Measurements from ENCODE around the gene JAG2.

The JAG2 gene

DNA sequence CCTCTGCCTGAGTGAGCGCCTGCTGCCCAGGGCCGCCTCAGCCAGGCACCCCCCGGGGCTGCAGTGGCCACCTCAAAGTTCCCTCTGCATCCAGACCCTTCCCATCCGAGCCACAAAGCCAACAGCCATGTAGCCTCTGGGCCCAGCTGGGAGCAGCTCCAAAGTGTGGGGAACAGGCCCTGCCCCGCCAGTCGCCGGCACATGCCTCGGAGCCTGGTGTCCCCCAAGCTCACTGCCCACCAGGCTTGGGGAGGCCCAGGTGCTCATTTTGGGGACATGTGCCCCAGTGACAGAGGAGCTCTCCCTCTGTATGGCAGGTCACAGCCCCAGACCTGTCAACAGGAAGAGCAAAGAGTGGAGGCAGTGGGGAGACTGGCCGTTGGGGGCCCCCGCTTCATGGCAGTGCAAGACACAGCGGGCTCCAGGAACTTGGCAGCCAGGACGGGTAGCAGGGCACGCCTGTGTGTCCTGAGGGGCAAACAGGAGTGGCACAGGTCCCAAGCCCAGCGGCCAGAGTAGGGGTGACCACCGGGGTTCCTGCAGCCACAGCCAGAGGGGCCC is 29.9 kb downstream of the JAG2 start:
- DNase-seq (ENCODE audit: low spot score) = no peak

DNA sequence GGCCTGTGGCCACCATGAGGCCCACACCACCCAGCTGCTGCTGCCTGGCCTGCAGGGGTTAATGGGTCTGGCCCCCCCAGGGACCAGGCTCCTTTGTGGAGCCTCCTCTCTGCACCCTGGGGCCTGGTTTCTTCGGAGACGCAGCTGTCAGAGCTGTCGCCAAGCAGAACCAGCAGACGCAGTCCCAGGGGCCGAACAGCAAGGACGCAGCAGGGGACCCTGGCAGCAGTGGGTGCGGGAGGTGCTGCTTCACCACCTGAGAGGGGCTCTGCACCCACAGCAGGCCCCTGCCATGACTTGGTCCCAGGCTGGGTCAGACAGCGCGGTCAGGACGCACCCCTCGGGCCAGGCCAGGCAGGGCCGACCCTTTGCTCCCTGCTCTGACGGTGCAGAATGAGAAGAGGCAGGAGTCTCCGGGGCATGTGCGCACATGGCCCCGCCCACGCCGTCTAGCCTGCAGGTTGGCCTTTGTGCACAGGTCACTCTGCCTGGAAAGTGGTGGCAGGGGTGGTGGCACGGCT is 30.5 kb downstream of the JAG2 start:
- DNase-seq (ENCODE audit: low spot score) = no peak

DNA sequence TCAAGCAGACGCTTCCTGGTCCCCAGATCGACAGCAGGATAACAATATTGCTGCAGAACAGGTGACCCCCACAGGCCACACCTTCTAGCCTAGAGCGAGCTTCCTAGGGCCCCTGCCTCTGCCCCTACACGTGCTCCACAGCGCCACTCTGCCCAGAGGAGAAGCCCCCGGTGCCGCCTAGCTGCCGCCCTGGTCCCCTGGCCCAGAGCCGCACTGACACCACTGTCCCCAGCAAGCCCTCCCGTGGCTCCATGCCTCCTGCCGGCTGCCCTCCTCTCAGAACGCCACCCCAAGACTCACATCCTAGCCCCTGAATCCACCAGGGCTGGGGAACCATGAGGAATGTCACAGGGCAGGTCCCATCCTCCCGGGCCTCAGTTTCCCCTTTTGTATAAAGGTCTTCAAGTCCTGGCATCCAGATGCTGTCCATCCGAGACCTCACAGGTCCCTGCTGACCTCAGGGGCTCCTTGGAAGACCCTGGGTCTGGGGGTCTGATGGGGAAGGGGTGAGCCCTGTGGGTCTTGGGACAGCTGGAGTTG is 31.0 kb downstream of the JAG2 start:
- DNase-seq (ENCODE audit: low spot score) = no peak

DNA sequence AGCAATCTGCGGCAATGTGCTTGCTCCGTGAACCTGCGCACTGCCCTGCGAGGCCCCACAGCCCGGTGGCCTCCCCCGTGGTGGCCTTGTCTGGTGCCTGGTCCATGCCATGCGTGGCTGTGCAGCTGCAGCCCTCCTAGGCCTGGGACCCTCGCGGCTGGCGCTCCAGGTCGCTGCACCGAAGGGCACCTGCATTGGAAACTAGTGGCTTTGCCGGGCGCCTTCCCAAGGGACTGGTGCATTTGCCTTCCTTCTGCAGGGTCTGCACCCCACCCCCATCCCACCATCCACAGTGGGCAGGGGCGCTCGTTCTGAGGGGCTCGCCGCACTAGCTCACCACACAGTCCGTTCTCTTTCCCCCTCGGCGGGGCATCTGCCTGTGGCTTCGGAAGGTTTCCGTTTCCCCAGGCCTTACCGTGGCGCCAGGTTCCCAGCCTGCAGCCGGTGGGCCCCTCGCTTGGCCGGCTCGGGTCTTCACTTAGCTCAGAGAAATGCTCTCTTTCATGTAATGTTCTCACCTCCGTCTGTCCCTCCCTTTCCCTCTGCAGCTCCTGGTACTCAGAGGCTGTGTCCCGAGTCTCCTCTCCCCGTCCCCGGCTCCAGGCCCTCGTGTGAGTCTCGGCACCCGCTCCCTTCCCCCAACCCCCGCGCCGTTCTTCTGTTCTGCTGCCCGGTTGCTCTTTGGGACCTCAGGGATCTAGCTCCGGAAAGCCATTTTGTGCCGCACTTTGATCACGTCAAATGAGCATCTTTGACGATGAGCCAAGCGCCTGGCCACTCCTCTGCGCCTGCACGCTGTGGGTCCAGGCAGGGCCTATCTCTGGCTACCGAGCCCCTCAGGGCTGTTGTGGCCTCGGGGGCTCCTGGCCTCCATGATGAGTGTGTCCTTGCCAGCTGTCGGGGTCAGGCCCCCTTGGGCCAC is 31.9 kb downstream of the JAG2 start:
- DNase-seq (ENCODE audit: low spot score) = no peak

DNA sequence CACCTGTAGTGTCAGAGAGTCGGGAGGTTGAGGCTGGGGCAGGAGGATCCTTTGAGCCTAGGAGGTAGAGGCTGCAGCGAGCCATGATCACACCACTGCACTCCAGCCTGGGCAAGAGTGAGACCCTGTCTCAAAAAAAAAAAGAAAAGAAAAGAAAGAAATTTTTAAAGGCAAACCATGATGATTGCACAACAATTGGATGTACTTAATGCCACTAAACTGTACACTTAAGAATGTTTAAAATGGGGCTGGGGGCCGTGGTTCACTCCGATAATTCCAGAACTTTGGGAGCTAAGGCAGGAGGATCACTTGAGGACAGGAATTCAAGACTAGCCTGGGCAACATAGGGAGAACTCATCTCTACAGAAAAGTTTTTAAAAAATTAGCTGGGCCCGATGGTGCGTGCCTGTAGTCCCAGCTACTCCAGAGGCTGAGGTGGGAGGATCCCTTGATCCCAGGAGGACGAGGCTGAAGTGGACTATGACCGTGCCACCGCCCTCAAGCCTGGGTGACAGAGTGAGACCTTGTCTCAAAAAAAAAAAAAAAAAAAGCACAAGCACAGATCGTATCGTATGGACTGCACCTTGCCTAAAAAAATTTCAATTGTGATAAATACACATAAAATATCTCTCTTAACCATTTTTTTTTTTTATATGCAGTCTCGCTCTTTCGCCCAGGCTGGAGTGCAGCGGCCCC is 32.7 kb downstream of the JAG2 start:
- no peak for DNase-seq (ENCODE audit: low spot score)

DNA sequence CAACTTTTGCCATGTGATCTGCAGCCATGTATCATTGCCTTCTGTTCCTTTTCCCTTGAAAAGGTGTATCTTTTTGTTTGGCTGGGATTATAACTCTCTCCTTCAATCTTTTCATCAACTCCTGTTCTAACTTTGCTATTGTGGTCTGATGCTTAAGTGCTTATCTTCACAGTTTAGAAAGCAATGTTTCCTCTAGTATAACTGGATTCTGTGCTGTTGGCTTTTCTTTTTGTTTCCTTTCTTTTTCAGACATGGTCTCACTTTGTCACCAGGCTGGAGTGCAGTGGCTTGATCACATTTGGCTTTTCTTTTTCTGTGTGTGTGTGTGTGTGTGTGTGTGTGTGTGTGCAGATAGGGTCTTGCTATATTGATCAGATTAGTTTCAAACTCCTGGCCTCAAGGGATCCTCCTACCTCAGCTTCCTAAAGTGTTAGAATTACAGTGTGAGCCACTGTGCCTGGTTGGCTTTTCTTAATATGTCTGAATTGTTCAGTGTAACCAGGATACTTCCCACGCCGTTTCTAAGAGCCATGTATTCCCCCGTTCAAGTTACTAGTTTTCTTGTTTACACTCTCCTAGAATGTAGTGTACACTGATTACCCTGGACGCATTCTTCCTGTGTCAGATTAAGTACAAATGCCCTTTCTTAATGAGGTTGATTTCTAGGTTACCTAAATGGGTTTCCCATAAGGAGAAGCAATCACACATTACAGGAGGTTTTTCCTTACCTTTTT is 35.5 kb downstream of the JAG2 start:
- no peak for DNase-seq (ENCODE audit: low spot score)

DNA sequence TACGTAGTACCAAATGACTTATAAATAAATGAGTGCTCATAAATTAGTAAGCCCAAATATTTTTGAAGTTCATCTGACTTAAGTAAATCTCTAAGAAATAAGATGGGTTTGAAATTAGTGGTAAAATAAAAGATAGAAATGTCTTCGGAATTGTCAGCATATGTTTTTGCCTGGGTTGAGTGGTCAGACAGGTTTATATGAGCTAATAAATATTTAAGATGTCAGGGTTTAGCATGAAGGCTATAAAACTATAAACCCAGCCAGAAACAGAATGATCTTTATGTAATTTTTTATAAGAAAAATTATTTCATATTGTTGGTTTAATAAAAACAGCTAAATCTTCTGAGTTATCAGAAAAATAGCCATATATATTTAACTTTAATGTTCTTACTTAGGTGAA is 37.3 kb downstream of the JAG2 start:
- DNase-seq (ENCODE audit: low spot score) = no peak

DNA sequence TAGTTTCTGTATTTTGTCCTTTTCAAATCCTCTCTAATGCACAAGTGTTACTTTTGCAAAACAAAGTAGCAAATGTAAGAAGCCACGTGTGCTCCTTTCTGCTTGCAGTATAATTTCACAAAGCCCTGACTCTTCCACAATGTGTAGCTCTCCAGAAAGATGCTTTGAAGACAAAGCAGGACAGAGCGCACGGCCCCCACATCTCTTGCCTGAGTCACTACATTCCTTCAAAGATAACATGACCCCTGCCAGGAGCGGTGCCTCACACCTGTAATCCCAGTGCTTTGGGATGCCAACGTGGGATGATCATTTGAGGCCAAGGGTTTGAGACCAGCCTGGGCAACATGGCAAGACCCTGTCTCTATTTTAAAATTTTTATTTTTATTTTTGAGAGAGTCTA is 40.5 kb downstream of the JAG2 start:
- DNase-seq (ENCODE audit: low spot score) = no peak

DNA sequence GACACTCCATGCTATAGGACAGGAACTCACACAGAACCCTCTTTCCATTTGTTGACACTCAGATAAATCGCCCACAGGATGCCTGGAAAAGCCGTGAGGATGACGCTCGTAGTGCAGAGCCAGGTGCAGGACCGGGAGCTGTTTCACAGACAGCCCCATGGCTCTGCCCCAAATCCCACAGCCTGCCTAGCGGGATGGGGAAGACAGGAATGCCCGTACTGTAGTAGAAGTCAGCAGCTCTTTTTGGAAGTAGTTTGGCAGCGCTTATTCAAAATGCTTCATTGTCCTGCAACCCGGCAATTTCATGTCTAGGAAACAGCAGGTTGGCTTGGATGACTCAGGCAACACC is 41.6 kb downstream of the JAG2 start:
- no peak for DNase-seq (ENCODE audit: low spot score)

DNA sequence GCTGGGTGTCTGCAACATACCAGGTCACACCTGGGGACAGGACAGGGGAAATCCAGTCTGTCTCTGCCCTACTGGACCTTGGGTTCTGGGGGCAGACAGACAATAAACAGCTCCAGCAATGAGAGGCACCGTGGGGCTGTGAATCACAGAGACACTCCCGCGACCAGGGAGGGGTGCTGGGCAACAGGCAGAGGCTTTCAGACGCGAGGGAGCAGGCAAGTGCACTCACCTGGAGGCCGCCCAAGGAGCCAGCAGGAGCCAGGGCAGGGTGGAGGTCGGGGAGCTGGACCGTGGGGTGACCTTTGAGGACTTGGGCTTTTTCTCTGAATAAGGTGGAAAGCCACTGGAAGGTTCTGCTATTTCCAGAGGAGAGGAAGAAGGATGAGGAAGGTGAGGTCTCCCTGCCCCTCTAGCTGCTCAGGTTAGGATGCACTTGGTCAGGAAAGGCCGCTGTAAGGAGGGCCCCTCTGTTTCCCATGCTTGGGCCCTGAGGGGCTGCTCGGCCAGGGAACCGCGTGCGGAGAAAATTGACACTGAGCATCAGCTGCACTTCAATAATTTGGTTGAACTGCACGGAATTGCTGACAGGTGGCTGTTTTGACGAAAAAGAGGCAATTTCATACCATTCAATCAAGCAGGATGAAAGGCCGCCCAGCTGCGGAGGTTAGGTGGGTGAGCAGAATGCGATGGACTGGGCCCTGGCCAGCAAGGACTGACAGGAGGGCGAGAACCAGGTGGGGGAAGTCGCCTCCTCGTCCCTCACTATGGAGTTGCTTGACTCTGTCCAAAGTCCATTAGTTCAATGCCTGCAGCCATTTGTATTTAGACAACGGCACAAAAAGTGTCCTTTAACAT is 42.2 kb downstream of the JAG2 start:
- DNase-seq (ENCODE audit: low spot score) = no peak

DNA sequence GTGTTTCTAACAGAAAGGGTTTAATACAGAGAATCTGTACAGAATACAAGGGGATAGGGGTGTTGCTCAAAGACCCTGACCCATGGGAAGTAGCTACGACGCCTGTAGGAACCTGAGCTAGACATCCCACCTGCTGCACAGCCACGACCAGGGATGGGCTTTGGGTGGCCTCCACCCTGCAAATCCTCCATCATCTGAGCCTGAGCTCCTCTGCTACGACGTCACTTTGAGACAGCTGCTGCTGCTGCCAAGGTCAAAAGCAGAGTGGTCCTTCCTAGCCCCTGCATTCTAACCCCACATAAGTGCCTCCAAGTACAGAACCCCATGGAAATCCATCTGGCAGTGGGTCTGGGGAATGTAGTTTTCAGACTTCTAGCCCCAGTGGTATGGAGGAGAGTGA is 43.8 kb downstream of the JAG2 start:
- DNase-seq (ENCODE audit: low spot score) = no peak

DNA sequence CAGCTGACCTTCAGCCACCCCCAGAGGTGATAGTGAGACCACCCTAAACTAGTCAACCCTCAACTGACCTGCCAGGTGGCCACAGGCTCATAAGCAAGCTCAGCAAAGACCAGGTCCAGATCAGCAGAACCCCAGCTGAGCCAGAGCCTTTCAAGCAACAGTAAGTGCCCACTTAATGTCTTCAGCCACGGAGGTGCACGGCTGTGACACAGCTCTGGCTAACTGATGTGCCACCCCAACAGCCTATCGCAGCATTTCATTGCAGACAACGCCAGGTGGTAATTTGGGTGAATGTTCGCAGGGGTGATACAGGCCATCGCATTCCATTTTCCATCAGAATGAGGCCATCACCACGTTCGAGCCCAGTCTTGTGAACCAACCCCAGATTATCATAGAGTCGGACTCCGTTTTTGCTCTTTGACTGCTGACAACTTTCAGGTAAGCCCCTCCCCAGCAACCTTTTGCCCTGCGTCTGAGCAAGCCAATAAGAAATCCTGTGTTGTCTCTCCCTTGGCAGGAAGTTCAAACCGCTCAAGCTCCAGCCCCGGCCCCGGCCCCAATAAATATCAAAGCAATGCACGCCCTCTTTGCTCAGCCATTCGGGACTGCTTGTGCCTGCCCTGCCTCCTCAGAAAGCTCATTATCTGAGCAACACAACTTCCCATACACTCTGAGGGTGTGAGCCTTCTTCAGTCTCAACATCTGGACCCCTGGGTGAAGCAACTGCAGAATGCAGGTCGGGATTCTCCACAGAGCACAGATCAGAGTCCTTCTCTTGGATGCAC is 44.4 kb downstream of the JAG2 start:
- no peak for DNase-seq (ENCODE audit: low spot score)

DNA sequence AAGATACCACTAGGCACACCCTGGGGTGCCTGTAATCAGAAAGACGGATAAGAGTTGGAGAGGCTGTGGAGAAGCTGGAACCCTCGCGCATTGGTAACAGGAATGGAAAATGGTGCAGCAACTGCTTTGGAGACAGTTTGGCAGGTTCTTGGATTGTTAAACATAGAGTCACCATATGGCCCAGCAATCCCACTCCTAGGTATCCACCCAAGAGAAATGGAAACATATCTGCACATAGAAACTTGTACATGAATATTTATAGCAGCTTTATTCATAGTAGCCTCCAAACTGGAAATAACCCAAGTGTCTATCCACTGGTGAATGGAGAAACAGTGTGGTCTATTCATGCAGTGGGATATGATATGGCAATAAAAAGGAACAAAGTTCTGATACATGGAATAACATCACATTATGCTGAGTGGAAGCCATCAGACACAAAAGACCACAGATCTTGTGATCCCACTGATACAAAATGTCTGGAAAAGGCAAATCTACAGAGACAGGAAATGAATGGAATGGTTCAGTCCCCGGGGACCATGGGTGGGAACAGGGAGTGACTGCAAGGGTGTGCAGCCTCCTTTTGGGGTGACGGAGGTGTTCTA is 45.4 kb downstream of the JAG2 start:
- no peak for DNase-seq (ENCODE audit: low spot score)

DNA sequence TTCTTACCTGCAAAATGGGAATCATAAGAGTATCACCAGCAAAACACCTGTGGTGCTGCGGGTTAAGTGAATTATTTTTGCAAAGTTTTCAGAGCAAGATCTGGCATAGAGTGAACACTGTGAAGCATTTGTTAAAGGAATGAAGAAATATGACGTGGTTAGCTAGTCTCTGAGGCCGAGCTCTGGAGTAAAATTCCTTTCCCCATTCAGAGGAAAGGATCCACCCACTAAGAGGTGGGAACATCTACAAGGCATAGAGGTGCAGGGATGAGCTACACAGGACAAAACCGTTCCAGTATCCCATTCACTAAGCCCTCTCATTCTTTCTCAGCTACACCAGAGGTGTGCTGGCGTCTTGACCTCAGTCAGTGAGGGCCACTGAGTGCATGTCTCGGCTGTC is 48.5 kb downstream of the JAG2 start:
- no peak for DNase-seq (ENCODE audit: low spot score)

DNA sequence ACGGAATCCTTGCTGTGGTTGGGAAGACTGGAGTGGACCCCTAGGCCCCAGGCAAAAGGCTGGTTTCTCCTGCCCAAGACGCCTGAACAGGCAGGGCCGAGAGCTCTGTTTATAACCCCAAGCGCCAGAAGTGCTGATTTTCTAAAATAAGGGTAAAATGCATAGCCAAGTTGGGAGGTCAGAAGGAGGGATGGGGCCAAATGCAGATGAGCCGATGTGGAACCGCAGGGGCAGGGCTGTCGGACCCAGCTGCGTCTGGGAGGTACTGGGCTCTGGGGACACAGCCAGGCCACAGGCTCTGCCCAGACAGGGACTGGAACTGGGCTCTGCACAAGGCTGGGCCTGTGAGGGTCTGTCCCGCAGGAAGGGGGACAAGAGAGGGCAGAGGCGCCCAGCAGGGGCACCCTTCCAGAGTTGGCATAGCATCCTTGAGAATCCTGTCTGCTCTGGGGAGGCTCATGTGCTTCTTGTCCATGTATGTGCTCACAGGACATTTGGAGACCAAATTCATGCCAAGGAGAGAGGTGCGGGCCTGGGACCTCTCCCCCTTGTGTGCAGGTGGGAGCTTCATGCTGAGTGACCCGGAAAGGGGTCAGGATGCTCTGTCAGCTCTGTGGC is 49.1 kb downstream of the JAG2 start:
- DNase-seq (ENCODE audit: low spot score) = no peak

DNA sequence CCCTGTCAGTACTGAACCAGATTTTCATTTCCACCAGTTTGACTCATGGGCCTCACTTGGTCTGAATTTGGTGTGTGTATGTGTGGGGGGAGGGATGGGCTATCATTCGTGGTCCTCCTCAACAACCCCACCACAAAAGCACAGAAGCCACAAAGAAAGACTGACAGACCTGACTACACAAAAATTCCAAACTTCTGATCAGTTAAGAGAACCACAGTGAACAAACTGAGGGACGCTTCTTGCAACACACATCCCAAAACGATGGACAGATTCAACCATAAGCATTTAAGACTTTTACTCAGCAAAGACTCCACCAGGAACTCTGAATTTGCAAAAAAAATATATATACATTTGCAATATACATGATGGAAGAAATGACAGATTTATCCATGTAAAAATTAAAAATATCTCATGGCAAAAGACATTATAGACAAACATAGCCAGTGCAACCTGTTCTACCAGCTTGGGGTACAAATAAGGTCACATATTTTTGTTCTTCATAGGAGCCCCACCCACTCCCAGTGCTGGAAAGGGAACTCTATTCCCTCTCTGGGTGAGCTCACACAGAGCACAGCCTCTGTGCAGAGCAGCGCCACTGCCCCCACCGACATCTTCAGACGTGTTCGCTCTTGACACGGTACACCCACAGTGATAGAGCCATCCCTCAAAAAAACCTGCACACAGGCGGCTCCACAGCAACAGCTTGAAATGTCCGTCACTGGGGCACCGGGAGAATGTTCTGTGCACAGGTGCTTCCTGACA is 49.7 kb downstream of the JAG2 start:
- no peak for DNase-seq (ENCODE audit: low spot score)

DNA sequence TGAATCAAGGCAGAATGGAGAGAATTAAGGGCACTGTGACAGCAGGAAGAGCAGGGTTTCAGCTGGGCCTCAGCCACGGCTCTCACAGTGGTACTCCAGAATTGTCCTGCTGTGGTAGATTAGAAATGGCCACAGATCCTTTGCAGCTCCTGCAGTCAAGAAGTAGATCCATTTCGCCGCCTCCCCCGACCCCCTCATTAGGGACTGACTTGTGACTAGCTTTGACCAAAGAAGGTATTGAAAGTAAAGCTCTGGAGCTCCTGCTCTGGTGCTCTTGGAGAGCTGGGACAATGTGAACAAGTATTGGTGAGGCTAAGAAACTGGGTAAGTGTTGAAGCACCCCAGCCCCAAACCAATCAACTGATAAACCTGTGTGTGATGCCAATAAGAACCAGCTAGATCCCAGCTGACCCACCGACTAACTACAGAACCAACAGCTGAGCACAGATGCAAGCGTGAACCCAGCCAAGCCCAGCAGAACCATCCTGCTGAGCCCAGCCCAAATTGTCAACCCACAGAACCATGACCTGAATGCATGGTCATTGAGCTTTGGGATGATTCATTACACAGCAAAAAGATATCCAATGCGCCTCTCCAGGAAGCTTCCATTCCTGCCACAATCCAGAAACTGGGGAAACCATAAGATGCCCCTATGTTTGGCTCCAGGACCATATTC is 50.7 kb downstream of the JAG2 start:
- DNase-seq (ENCODE audit: low spot score) = no peak

DNA sequence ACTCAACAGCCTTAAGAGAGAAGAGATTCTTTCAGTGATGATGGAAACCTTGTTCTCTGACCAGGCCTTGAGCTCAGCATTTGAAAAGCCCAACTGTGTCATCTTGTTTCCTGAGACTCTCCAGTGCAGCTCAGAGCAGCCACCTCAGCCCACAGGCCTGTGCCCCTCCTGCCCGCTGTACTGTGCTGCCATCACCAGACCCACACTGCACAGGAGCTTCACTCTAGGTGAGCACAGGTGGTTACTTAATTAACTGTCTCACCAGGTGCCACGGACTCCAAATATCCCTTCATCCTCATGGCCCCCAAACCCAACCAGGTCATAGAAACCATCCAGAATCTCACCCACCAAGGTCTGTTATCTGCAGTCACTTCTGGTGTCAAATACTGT is 51.3 kb downstream of the JAG2 start:
- DNase-seq (ENCODE audit: low spot score) = no peak

All from Ammon's horn (tissue), 1 donor.